ENCODE measurements around the gene FAM184A.
"Not testable (repeated sequence)": the region's sequence is repeated elsewhere in the genome, so short reads cannot be mapped to it uniquely, and the experiment has no call there.

FAM184A gene

DNA sequence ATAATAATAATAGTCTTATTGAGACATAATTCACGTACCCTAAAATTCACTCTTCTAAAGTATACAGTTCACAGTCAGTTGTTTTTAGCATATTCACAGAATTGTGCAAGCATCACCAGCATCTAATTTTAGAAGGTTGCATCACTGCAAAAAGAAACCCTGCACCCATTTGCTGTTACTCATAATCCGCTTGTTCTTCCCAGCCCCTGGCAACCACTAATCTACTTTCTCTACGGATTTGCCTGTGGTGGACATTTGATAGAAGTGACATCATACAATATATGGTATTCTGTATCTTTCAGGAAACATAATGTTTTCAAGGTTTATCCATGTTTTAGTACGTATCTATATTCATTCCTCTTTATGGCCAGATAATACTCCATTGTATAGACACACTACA lies 41.5 kb upstream of the FAM184A start:
- H3K79me2 ChIP-seq (ENCODE audit: insufficient read depth, low read depth), result no peaks in the 10 kb centered on the region
- H4K20me1 ChIP-seq (ENCODE audit: insufficient read depth), result no peaks in the 10 kb centered on the region
- no peak overlapping the region for H3K27ac ChIP-seq
- no peaks in the 10 kb centered on the region for H3K27me3 ChIP-seq (ENCODE audit: insufficient read depth, low read depth)
- TF ChIP-seq, protein P1, sequence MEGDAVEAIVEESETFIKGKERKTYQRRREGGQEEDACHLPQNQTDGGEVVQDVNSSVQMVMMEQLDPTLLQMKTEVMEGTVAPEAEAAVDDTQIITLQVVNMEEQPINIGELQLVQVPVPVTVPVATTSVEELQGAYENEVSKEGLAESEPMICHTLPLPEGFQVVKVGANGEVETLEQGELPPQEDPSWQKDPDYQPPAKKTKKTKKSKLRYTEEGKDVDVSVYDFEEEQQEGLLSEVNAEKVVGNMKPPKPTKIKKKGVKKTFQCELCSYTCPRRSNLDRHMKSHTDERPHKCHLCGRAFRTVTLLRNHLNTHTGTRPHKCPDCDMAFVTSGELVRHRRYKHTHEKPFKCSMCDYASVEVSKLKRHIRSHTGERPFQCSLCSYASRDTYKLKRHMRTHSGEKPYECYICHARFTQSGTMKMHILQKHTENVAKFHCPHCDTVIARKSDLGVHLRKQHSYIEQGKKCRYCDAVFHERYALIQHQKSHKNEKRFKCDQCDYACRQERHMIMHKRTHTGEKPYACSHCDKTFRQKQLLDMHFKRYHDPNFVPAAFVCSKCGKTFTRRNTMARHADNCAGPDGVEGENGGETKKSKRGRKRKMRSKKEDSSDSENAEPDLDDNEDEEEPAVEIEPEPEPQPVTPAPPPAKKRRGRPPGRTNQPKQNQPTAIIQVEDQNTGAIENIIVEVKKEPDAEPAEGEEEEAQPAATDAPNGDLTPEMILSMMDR (conservative IDR thresholded peaks at IDR 0.05; ENCODE audit: low read depth, low read length), result no peak
- no peak overlapping the region for H3K4me3 ChIP-seq (IDR thresholded peaks at IDR 0.05; ENCODE audit: insufficient read depth, low read depth, low read length)
- no peak overlapping the region for H2AFZ ChIP-seq (ENCODE audit: low read depth)
- H3K9ac ChIP-seq, result no peak overlapping the region
- H3K4me1 ChIP-seq (ENCODE audit: low read depth, poor library complexity, severe bottlenecking), result no peaks in the 10 kb centered on the region
- H3K4me2 ChIP-seq, result no peak overlapping the region
- H3K36me3 ChIP-seq (ENCODE audit: insufficient read depth), result no peaks in the 10 kb centered on the region

DNA sequence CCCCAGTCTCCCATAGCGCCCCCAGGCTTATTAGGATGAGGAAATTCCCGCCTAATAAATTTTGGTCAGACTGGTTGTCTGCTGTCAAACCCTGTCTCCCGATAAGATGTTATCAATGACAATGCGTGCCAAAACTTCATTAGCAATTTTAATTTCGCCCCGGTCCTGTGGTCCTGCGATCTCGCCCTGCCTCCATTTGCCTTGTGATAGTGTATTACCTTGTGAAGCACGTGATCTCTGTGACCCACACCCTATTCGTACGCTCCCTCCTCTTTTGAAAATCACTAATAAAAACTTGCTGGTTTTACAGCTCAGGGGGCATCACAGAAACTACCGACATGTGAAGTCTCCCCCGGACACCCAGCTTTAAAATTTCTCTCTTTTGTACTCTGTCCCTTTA lies 40.6 kb upstream of the FAM184A start:
- H3K36me3 ChIP-seq (ENCODE audit: insufficient read depth); H3K27me3 ChIP-seq (ENCODE audit: insufficient read depth, low read depth); H3K4me1 ChIP-seq (ENCODE audit: low read depth, poor library complexity, severe bottlenecking); H4K20me1 ChIP-seq (ENCODE audit: insufficient read depth); H3K4me2 ChIP-seq; H3K79me2 ChIP-seq (ENCODE audit: insufficient read depth, low read depth); H2AFZ ChIP-seq (ENCODE audit: low read depth); H3K4me3 ChIP-seq (IDR thresholded peaks at IDR 0.05; ENCODE audit: insufficient read depth, low read depth, low read length); H3K27ac ChIP-seq; H3K9ac ChIP-seq: not testable (repeated sequence)

DNA sequence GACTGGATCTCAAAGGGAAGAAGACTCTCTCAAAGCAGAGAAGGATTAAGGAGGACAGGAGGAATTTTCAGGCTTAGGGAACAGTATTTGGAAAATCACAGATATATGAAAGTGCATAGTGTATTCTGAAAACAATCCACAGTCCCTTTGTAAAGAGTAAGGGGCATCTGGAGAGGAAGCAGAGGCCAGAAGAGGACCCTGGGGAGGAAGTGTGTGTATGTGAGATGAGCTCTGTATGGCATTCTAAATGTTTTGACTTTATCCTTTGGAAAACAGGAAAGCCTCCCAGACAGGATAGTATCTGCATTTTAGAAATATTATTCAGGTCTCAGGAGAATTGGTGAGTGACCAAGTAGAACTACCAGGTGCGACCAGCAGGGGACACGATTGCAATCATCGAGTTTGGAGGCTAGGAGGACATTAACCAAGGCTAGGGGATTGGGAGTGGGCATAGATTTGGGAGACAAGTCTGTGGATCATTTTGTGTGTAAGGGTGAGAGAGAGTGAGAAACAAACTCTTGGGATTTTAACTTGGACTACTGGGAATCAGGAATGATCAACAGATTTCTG lies 38.3 kb upstream of the FAM184A start:
- Histone ChIP-seq H4K20me1 (ENCODE audit: insufficient read depth) (no peaks in the 10 kb centered on the region), H3K4me1 (ENCODE audit: low read depth, poor library complexity, severe bottlenecking) (no peaks in the 10 kb centered on the region), H3K9ac (no peak overlapping the region), H2AFZ (ENCODE audit: low read depth) (no peak overlapping the region), H3K4me3 (IDR thresholded peaks at IDR 0.05; ENCODE audit: insufficient read depth, low read depth, low read length) (no peak overlapping the region), H3K79me2 (ENCODE audit: insufficient read depth, low read depth) (no peaks in the 10 kb centered on the region), H3K27ac (no peak overlapping the region), H3K4me2 (no peak overlapping the region), H3K27me3 (ENCODE audit: insufficient read depth, low read depth) (no peaks in the 10 kb centered on the region), H3K36me3 (ENCODE audit: insufficient read depth) (no peaks in the 10 kb centered on the region)
- TF ChIP-seq, protein P1 (conservative IDR thresholded peaks at IDR 0.05; ENCODE audit: low read depth, low read length), result peak; percentile 26; the same call in 1 of the 2 replicates

DNA sequence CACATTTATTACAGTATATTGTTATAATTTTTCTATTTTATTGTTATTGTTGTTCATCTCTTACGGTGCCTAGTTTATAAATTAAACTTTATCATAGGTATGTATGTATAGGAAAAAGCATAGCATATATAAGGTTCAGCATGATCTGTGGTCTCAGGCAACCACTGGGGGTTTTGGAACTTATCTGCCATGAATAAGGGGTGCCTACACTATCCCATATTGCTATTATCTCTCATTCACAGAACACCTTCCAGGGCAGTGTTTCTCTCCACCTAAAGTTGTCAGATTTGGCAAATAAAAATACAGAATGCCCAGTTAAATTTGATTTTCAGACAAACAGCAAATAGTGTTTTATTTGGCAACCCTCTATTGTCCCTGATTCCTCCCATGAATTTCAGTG lies 35.5 kb upstream of the FAM184A start:
- Histone ChIP-seq H3K4me1 (ENCODE audit: low read depth, poor library complexity, severe bottlenecking) (no peaks in the 10 kb centered on the region), H3K36me3 (ENCODE audit: insufficient read depth) (no peaks in the 10 kb centered on the region), H3K27me3 (ENCODE audit: insufficient read depth, low read depth) (no peaks in the 10 kb centered on the region), H2AFZ (ENCODE audit: low read depth) (no peak overlapping the region), H3K4me3 (IDR thresholded peaks at IDR 0.05; ENCODE audit: insufficient read depth, low read depth, low read length) (no peak overlapping the region), H4K20me1 (ENCODE audit: insufficient read depth) (no peaks in the 10 kb centered on the region), H3K27ac (no peak overlapping the region), H3K79me2 (ENCODE audit: insufficient read depth, low read depth) (no peaks in the 10 kb centered on the region), H3K9ac (no peak overlapping the region), H3K4me2 (no peak overlapping the region)
- TF ChIP-seq, protein P1 (conservative IDR thresholded peaks at IDR 0.05; ENCODE audit: low read depth, low read length), result no peak

DNA sequence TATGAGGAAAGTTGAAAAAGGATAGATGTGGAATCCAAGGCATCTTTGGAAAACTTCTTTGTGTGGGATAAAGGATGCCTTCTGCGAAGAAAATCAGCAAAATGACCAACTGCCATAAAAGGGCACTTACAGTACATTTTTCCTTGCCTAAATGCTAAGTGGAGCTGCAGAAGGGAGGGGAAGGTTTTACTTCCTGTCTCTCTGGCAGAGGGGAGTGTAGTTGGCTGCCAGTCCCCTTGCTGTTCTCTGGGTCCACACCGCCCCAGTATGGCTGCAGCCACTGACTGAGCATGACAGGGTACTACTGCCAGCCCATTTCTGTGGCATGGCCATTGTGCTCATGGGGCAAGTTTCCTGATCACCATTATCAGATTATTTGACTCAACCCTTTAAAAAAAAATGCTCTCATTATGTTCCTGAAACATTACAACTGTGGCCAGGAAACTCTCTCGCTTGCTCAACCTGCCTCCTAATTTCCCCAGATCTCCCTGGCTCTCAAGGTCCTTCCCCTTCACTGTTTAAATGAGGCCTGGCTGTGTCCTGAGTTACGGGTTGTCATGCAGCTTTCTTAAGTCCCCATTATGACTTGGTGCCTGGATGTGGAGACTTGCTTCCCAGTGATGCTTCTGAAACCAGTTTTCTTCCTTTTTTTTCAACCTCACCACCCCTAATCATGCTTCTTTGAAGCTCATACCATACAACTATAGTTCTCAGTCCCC lies 34.5 kb upstream of the FAM184A start:
- no peak overlapping the region for H3K9ac ChIP-seq
- H3K4me2 ChIP-seq, result no peak overlapping the region
- H3K36me3 ChIP-seq (ENCODE audit: insufficient read depth), result no peaks in the 10 kb centered on the region
- TF ChIP-seq, protein P1 (conservative IDR thresholded peaks at IDR 0.05; ENCODE audit: low read depth, low read length), result no peak
- no peaks in the 10 kb centered on the region for H4K20me1 ChIP-seq (ENCODE audit: insufficient read depth)
- no peaks in the 10 kb centered on the region for H3K79me2 ChIP-seq (ENCODE audit: insufficient read depth, low read depth)
- H3K27me3 ChIP-seq (ENCODE audit: insufficient read depth, low read depth), result no peaks in the 10 kb centered on the region
- no peak overlapping the region for H2AFZ ChIP-seq (ENCODE audit: low read depth)
- H3K27ac ChIP-seq, result no peak overlapping the region
- no peaks in the 10 kb centered on the region for H3K4me1 ChIP-seq (ENCODE audit: low read depth, poor library complexity, severe bottlenecking)
- no peak overlapping the region for H3K4me3 ChIP-seq (IDR thresholded peaks at IDR 0.05; ENCODE audit: insufficient read depth, low read depth, low read length)

Data from KMS-11 (cell line).